Stomach (tissue), 4 donors: Measurements from ENCODE around the gene EID2B.

Source experiments
- POLR2AphosphoS5 ChIP-seq, 3 donors: sonication (generic); formaldehyde crosslinking; IDR thresholded peaks; one replicate each; pipeline ENCODE4 v1.6.1; 2016; ENCODE audit warnings: antibody characterized with exemption in 3 of 3
- TF ChIP-seq, protein P1 (sequence below), 7 experiments: fragments of 450-650 bp in 4 of 7; fragments of 200-600 bp in 3 of 7; sonication (generic) in 3 of 7; IDR thresholded peaks; one replicate each; pipeline ENCODE4 v1.5.1; 2016 to 2019; ENCODE audit warnings: antibody characterized with exemption in 7 of 7, control low read depth in 2 of 7, mild to moderate bottlenecking in 1 of 7

GRCh38 chr19:39481676-39482075 lies 51.0 kb downstream of the EID2B start:
- TF ChIP-seq, protein P1, sequence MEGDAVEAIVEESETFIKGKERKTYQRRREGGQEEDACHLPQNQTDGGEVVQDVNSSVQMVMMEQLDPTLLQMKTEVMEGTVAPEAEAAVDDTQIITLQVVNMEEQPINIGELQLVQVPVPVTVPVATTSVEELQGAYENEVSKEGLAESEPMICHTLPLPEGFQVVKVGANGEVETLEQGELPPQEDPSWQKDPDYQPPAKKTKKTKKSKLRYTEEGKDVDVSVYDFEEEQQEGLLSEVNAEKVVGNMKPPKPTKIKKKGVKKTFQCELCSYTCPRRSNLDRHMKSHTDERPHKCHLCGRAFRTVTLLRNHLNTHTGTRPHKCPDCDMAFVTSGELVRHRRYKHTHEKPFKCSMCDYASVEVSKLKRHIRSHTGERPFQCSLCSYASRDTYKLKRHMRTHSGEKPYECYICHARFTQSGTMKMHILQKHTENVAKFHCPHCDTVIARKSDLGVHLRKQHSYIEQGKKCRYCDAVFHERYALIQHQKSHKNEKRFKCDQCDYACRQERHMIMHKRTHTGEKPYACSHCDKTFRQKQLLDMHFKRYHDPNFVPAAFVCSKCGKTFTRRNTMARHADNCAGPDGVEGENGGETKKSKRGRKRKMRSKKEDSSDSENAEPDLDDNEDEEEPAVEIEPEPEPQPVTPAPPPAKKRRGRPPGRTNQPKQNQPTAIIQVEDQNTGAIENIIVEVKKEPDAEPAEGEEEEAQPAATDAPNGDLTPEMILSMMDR (IDR thresholded peaks at IDR 0.05), result no peak
- TF ChIP-seq POLR2AphosphoS5 (IDR thresholded peaks at IDR 0.05), result no peak
